ENCODE data around the gene FBLN2. TPM values are rescaled to one million over a fixed set of nuclear protein-coding genes. Genes with fewer than 3 reads are reported as not detected.

Gene FBLN2
- polyA plus RNA-seq, 1 donor (not counting 4 experiments of a cell fraction or from before 2014, with no cell fraction given) = 0.72 TPM

- Histone ChIP-seq H4K20me1 (ENCODE audit: control insufficient read depth, extremely low read depth, insufficient read depth, low read length) (no peaks in the 10 kb centered on the region), H3K4me1 (ENCODE audit: control insufficient read depth, extremely low read depth, insufficient read depth, low read length) (peaks cover 22% of the 10 kb centered on the region), H3K9me1 (ENCODE audit: control insufficient read depth, extremely low read depth, insufficient read depth, low read length) (no peaks in the 10 kb centered on the region), H3K4me3 (ENCODE audit: control insufficient read depth in 2 of 3, extremely low read depth in 1 of 3, insufficient read depth in 2 of 3, low read depth in 1 of 3, low read length in 3 of 3) (no peak overlapping the region), H3K79me2 (ENCODE audit: control insufficient read depth, insufficient read depth, low read length) (no peaks in the 10 kb centered on the region), H3K9me3 (ENCODE audit: control insufficient read depth, low read depth, low read length) (no peaks in the 10 kb centered on the region), H3K9ac (ENCODE audit: control insufficient read depth, extremely low read depth, insufficient read depth, low read length) (no peak overlapping the region), H2AFZ (ENCODE audit: control insufficient read depth, low read length) (no peak overlapping the region), H3K36me3 (ENCODE audit: control insufficient read depth in 2 of 2, extremely low read depth in 1 of 2, insufficient read depth in 2 of 2, low read length in 2 of 2) (no peaks in the 10 kb centered on the region), H3K27ac (ENCODE audit: control insufficient read depth, insufficient read depth, low read length) (no peak overlapping the region), H3K27me3 (ENCODE audit: control insufficient read depth, extremely low read depth, insufficient read depth, low read length) (no peaks in the 10 kb centered on the region), H3K4me2 (ENCODE audit: control insufficient read depth, extremely low read depth, insufficient read depth, low read depth, low read length) (no peak overlapping the region)
- no peak for TF ChIP-seq EZH2 (IDR thresholded peaks at IDR 0.05; ENCODE audit: low read length)
- TF ChIP-seq, protein P1, sequence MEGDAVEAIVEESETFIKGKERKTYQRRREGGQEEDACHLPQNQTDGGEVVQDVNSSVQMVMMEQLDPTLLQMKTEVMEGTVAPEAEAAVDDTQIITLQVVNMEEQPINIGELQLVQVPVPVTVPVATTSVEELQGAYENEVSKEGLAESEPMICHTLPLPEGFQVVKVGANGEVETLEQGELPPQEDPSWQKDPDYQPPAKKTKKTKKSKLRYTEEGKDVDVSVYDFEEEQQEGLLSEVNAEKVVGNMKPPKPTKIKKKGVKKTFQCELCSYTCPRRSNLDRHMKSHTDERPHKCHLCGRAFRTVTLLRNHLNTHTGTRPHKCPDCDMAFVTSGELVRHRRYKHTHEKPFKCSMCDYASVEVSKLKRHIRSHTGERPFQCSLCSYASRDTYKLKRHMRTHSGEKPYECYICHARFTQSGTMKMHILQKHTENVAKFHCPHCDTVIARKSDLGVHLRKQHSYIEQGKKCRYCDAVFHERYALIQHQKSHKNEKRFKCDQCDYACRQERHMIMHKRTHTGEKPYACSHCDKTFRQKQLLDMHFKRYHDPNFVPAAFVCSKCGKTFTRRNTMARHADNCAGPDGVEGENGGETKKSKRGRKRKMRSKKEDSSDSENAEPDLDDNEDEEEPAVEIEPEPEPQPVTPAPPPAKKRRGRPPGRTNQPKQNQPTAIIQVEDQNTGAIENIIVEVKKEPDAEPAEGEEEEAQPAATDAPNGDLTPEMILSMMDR (optimal IDR thresholded peaks at IDR 0.05 in 1 of 3, IDR thresholded peaks at IDR 0.05 in 1 of 3, conservative IDR thresholded peaks at IDR 0.05 in 1 of 3; ENCODE audit: extremely low read depth in 1 of 3, insufficient read depth in 2 of 3, low read length in 3 of 3) = no peak
- FAIRE-seq (no peak), DNase-seq (ENCODE audit: low read depth, low spot score) (no peak)
- dilution Hi-C loops (cut with MboI; ENCODE audit: extremely low pct_ligation_motif_present, low sequenced_read_pairs) = no loop called here
Observed at GRCh38 chr3:13620776-13621365, 71.9 kb downstream of the FBLN2 start.

GRCh38 chr3:13621381-13622221 is 72.7 kb downstream of the FBLN2 start:
- TF ChIP-seq, protein P1 (optimal IDR thresholded peaks at IDR 0.05 in 1 of 3, IDR thresholded peaks at IDR 0.05 in 1 of 3, conservative IDR thresholded peaks at IDR 0.05 in 1 of 3; ENCODE audit: extremely low read depth in 1 of 3, insufficient read depth in 2 of 3, low read length in 3 of 3) = no peak
- no peak for TF ChIP-seq EZH2 (IDR thresholded peaks at IDR 0.05; ENCODE audit: low read length)
- peaks cover 22% of the 10 kb centered on the region for H3K4me1 ChIP-seq (ENCODE audit: control insufficient read depth, extremely low read depth, insufficient read depth, low read length)
- H3K4me3 ChIP-seq (ENCODE audit: control insufficient read depth in 2 of 3, extremely low read depth in 1 of 3, insufficient read depth in 2 of 3, low read depth in 1 of 3, low read length in 3 of 3) = no peak overlapping the region
- no peak overlapping the region for H3K27ac ChIP-seq (ENCODE audit: control insufficient read depth, insufficient read depth, low read length)
- no peaks in the 10 kb centered on the region for H3K9me3 ChIP-seq (ENCODE audit: control insufficient read depth, low read depth, low read length)
- H3K9me1 ChIP-seq (ENCODE audit: control insufficient read depth, extremely low read depth, insufficient read depth, low read length) = no peaks in the 10 kb centered on the region
- H3K79me2 ChIP-seq (ENCODE audit: control insufficient read depth, insufficient read depth, low read length) = no peaks in the 10 kb centered on the region
- no peak overlapping the region for H2AFZ ChIP-seq (ENCODE audit: control insufficient read depth, low read length)
- no peak overlapping the region for H3K9ac ChIP-seq (ENCODE audit: control insufficient read depth, extremely low read depth, insufficient read depth, low read length)
- DNase-seq (ENCODE audit: low read depth, low spot score) (no peak), FAIRE-seq (no peak)
- H3K36me3 ChIP-seq (ENCODE audit: control insufficient read depth in 2 of 2, extremely low read depth in 1 of 2, insufficient read depth in 2 of 2, low read length in 2 of 2) = no peaks in the 10 kb centered on the region
- H3K27me3 ChIP-seq (ENCODE audit: control insufficient read depth, extremely low read depth, insufficient read depth, low read length) = no peaks in the 10 kb centered on the region
- dilution Hi-C loops (cut with MboI; ENCODE audit: extremely low pct_ligation_motif_present, low sequenced_read_pairs) = no loop called here
- H4K20me1 ChIP-seq (ENCODE audit: control insufficient read depth, extremely low read depth, insufficient read depth, low read length) = no peaks in the 10 kb centered on the region
- no peak overlapping the region for H3K4me2 ChIP-seq (ENCODE audit: control insufficient read depth, extremely low read depth, insufficient read depth, low read depth, low read length)

Measured in keratinocyte (primary cell).